GM18870 (cell line): ENCODE measurements around the gene EXOC6B.

Experiments
- ATAC-seq: cut with Tn5 transposase; IDR thresholded peaks from one replicate; pipeline ENCODE4 v1.9.1; 2021; ENCODE audit warnings: moderate library complexity; ENCODE audit not compliant: unreplicated experiment

EXOC6B gene

GRCh38 chr2:72139874-72140620 is 685.8 kb downstream of the EXOC6B start:
- no peak for ATAC-seq

GRCh38 chr2:72139471-72139873 is 686.4 kb downstream of the EXOC6B start:
- ATAC-seq: no peak

- no peak for ATAC-seq
Measured at GRCh38 chr2:72138921-72139381, 686.9 kb downstream of the EXOC6B start.

GRCh38 chr2:72138011-72138881 is 687.6 kb downstream of the EXOC6B start:
- no peak for ATAC-seq

GRCh38 chr2:72137498-72138010 is 688.3 kb downstream of the EXOC6B start:
- ATAC-seq: peak; percentile 86

- peak; percentile 27 for ATAC-seq
Measured at GRCh38 chr2:72136933-72137497, 688.8 kb downstream of the EXOC6B start.

GRCh38 chr2:72136331-72136730 is 689.5 kb downstream of the EXOC6B start:
- no peak for ATAC-seq

- no peak for ATAC-seq
Measured at GRCh38 chr2:72135921-72136320, 689.9 kb downstream of the EXOC6B start.

GRCh38 chr2:72134997-72135800 is 690.6 kb downstream of the EXOC6B start:
- no peak for ATAC-seq

- ATAC-seq: no peak
Measured at GRCh38 chr2:72134408-72134996, 691.3 kb downstream of the EXOC6B start.

GRCh38 chr2:72133721-72134407 is 692.0 kb downstream of the EXOC6B start:
- ATAC-seq: no peak

- ATAC-seq: no peak
Measured at GRCh38 chr2:72132981-72133720, 692.7 kb downstream of the EXOC6B start.

GRCh38 chr2:72131916-72132841 is 693.7 kb downstream of the EXOC6B start:
- no peak for ATAC-seq

GRCh38 chr2:72131371-72131891 is 694.4 kb downstream of the EXOC6B start:
- ATAC-seq: no peak

GRCh38 chr2:72130659-72131360 is 695.0 kb downstream of the EXOC6B start:
- no peak for ATAC-seq

- ATAC-seq: no peak
Measured at GRCh38 chr2:72129681-72130340, 696.0 kb downstream of the EXOC6B start.
